HEK293T (cell line): ENCODE data around the gene PRTFDC1.

Source experiments
- CTCF ChIA-PET: fragments of 350-600 bp; formaldehyde crosslinking; extraction: SDS; loops from one replicate; lab custom pipeline; 2021; ENCODE audit warnings: antibody characterized with exemption, inconsistent platforms; lab: Yijun Ruan, JAX
- POLR2A ChIA-PET: fragments of 350-600 bp; formaldehyde crosslinking; extraction: SDS; loops from one replicate; lab custom pipeline; 2020; ENCODE audit warnings: antibody characterized with exemption, inconsistent platforms; lab: Yijun Ruan, JAX
- DNase-seq: peaks from one replicate; pipeline ENCODE4 v3.0.0; 2012; ENCODE audit warnings: mixed read lengths; ENCODE audit errors: extremely low spot score
- ARNT ChIP-seq: fragments of 450-650 bp; IDR thresholded peaks from 2 replicates; pipeline ENCODE4 v1.6.1; 2017; ENCODE audit warnings: mild to moderate bottlenecking
- BHLHE40 ChIP-seq: fragments of 450-650 bp; IDR thresholded peaks from 2 replicates; pipeline ENCODE4 v1.6.1; 2016; ENCODE audit warnings: mild to moderate bottlenecking, moderate library complexity, borderline replicate concordance
- CTBP1 ChIP-seq: fragments of 450-650 bp; IDR thresholded peaks from 2 replicates; pipeline ENCODE4 v1.6.1; 2016; ENCODE audit warnings: borderline replicate concordance
- ELF4 ChIP-seq: fragments of 450-650 bp; IDR thresholded peaks from 2 replicates; pipeline ENCODE4 v1.6.1; 2017; ENCODE audit warnings: antibody characterized with exemption
- FOXA1 ChIP-seq: fragments of 450-650 bp; IDR thresholded peaks from 2 replicates; pipeline ENCODE4 v1.6.1; 2016; ENCODE audit warnings: mild to moderate bottlenecking
- FOXK2 ChIP-seq: fragments of 450-650 bp; IDR thresholded peaks from 2 replicates; pipeline ENCODE4 v1.6.1; 2016; ENCODE audit warnings: mild to moderate bottlenecking
- FOXM1 ChIP-seq: fragments of 450-650 bp; IDR thresholded peaks from 2 replicates; pipeline ENCODE4 v1.6.1; 2017; ENCODE audit warnings: mild to moderate bottlenecking, borderline replicate concordance
- HDGF ChIP-seq: fragments of 450-650 bp; IDR thresholded peaks from 2 replicates; pipeline ENCODE4 v1.6.1; 2017; ENCODE audit warnings: antibody characterized with exemption, borderline replicate concordance
- L3MBTL2 ChIP-seq: fragments of 450-650 bp; conservative IDR thresholded peaks from 2 replicates; pipeline ENCODE4 v1.6.1; 2016; ENCODE audit warnings: mild to moderate bottlenecking
- LEF1 ChIP-seq: fragments of 450-650 bp; IDR thresholded peaks from 2 replicates; pipeline ENCODE4 v1.6.1; 2017; ENCODE audit warnings: mild to moderate bottlenecking, borderline replicate concordance
- NFRKB ChIP-seq: fragments of 450-650 bp; IDR thresholded peaks from 2 replicates; pipeline ENCODE4 v1.6.1; 2016; ENCODE audit warnings: mild to moderate bottlenecking, moderate library complexity
- SP1 ChIP-seq: fragments of 450-650 bp; IDR thresholded peaks from 2 replicates; pipeline ENCODE4 v1.6.1; 2017
- SUZ12 ChIP-seq: fragments of 450-650 bp; IDR thresholded peaks from 2 replicates; pipeline ENCODE4 v1.6.1; 2016; ENCODE audit warnings: mild to moderate bottlenecking
- TARDBP ChIP-seq: fragments of 450-650 bp; IDR thresholded peaks from 2 replicates; pipeline ENCODE4 v1.6.1; 2016
- ZNF384 ChIP-seq: fragments of 450-650 bp; IDR thresholded peaks from 2 replicates; pipeline ENCODE4 v1.6.1; 2016
- TF ChIP-seq, protein P1 (sequence below): fragments of 450-650 bp; IDR thresholded peaks from 2 replicates; pipeline ENCODE4 v1.6.1; 2016

Gene PRTFDC1

GRCh38 chr10:24944512-24945255 is 7.7 kb downstream of the PRTFDC1 start:
- TF ChIP-seq NFRKB, result no peak
- TF ChIP-seq LEF1, result no peak
- no peak for TF ChIP-seq BHLHE40
- TF ChIP-seq FOXA1, result no peak
- TF ChIP-seq, protein P1, sequence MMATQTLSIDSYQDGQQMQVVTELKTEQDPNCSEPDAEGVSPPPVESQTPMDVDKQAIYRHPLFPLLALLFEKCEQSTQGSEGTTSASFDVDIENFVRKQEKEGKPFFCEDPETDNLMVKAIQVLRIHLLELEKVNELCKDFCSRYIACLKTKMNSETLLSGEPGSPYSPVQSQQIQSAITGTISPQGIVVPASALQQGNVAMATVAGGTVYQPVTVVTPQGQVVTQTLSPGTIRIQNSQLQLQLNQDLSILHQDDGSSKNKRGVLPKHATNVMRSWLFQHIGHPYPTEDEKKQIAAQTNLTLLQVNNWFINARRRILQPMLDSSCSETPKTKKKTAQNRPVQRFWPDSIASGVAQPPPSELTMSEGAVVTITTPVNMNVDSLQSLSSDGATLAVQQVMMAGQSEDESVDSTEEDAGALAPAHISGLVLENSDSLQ, result peak; percentile 14; the same call in 1 of the 2 replicates
- no peak for TF ChIP-seq FOXK2
- no peak for DNase-seq
- ChIA-PET CTCF (no interaction called here), POLR2A (no interaction called here)

- CTCF ChIA-PET, result no interaction called here
Observed at GRCh38 chr10:24938525-24938924, 13.9 kb downstream of the PRTFDC1 start.

GRCh38 chr10:24938076-24938475 is 14.3 kb downstream of the PRTFDC1 start:
- ChIA-PET CTCF (no interaction called here), POLR2A (no interaction called here)
- DNase-seq, result no peak
- TF ChIP-seq FOXK2 (no peak), L3MBTL2 (no peak), HDGF (no peak), FOXA1 (no peak), FOXM1 (no peak), ELF4 (no peak), SUZ12 (no peak), CTBP1 (no peak)
- TF ChIP-seq, protein P1, result no peak

More at GRCh38 chr10:24938525-24938924, 13.9 kb downstream of the PRTFDC1 start:
- POLR2A ChIA-PET, result no interaction called here
- DNase-seq, result no peak
- no peak for TF ChIP-seq HDGF
- no peak for TF ChIP-seq FOXK2
- TF ChIP-seq BHLHE40, result no peak
- no peak for TF ChIP-seq TARDBP
- TF ChIP-seq, protein P1, result no peak
- no peak for TF ChIP-seq SP1
- TF ChIP-seq ZNF384, result no peak

DNA sequence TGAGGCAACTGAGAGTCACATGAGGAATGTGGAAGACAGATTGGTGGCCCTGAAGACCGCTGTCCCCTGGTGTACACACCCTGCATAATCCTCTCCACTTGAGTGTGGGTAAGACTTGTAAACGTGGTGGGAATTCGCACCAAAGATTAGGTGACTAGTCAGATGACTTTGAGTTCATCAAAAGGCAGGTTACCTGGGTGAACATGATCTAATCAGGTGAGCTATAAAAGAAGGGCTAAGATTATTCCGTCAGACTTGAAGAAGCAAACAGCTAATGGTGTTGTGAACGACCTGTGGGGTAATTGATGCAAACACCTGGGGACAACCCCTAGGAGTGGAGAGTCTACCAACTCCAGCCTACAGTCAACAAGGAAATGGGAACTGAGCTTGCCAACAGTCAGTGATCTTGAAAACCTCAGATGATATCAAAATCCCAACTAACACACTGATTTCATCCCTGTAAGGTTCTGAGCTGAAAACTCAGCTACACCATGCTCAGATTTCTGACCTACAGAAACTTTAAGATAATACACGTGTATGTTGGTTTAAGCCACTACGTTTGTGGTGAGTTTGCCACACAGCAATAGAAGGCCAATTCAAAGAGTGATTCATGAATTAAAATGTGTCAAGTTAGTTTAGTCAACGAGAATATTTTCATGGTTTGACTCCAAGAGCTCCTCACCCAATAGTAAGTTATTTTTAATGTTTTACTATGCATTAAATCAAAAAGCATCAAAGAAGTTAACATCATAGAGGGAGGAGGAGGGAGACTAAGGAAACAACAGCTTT is 16.7 kb downstream of the PRTFDC1 start:
- CTCF ChIA-PET, result no interaction called here
- DNase-seq, result no peak
- POLR2A ChIA-PET, result no interaction called here
- TF ChIP-seq ARNT, result no peak
- no peak for TF ChIP-seq L3MBTL2
- no peak for TF ChIP-seq LEF1
- no peak for TF ChIP-seq ZNF384
- no peak for TF ChIP-seq FOXM1
- TF ChIP-seq SP1, result no peak
- no peak for TF ChIP-seq NFRKB
- no peak for TF ChIP-seq TARDBP
- TF ChIP-seq CTBP1, result no peak
- TF ChIP-seq HDGF, result no peak

DNA sequence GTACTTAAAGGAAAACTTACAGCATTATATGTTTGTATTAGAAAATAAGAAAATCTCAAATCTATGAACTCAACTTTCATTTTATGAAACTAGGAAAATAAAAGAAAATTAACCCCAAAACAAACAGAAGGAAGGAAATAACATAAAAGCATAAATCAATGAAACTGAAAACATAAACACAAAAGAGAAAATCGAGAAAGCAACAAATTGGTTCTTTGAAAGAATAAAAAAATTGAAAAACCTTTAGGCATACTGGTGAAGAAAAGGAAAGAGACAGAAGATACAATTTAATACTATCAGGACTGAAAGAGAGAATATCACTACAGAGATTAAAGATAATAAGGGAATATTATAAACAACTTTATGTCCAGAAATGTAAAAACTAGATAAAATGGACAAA is 21.2 kb downstream of the PRTFDC1 start:
- ChIA-PET CTCF (no interaction called here), POLR2A (no interaction called here)
- DNase-seq, result no peak
- TF ChIP-seq ELF4 (no peak), L3MBTL2 (no peak), SUZ12 (no peak), CTBP1 (no peak)

- DNase-seq, result no peak
- POLR2A ChIA-PET, result no interaction called here
- CTCF ChIA-PET, result no interaction called here
- TF ChIP-seq FOXM1 (no peak), LEF1 (no peak), HDGF (no peak), FOXK2 (no peak), NFRKB (no peak), CTBP1 (no peak), ZNF384 (no peak), SUZ12 (no peak), BHLHE40 (no peak), FOXA1 (no peak), ARNT (no peak), ELF4 (no peak)
- TF ChIP-seq, protein P1, result no peak
Observed at GRCh38 chr10:24930427-24930826, 22.0 kb downstream of the PRTFDC1 start.
